T-helper 9 cell (primary cell): ENCODE data around the gene PARD3.

ENCODE experiments used
- DNase-seq: peaks from one replicate; pipeline ENCODE4 v3.0.0-alpha.2; 2020

The PARD3 gene

DNA sequence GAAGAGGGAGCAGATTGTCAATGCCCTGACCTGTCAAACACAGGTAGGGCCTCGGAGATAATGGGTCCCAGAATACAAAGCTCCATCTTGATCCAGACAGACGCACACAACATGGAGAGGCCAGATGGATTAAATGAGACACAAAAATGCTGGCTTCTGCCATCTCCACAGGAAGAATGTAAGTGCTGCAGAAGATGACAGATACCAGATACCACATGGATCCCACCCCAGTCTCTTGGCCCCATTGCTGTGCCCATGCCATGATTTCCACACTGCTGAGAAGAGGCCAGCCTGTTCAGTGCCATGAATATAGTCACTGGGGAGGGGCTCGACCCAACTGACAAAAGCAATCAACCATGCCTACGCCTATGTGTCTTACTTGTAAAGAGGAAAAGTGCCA, 487.9 kb downstream of the PARD3 start:
- DNase-seq = no peak

DNA sequence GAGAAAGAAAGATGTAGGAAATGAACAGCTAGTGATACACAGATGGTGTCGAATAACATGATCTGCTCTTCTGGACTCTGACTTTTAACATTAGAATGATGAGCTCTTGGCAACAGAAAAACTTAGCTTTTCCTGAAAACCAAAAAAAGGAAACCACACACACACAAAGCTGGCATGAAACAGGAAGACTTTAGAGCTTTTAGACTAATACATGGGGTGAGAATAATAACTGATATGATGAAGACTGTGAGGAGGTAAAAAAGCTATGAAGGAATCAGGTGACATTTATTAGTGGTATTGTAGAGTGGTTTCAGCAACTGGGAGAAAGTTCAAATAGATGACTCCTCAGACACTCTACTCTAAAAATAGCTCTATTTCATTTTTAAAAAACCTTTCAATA, 491.9 kb downstream of the PARD3 start:
- DNase-seq = no peak

GRCh38 chr10:34320265-34320664, 494.8 kb downstream of the PARD3 start:
- DNase-seq = no peak

DNA sequence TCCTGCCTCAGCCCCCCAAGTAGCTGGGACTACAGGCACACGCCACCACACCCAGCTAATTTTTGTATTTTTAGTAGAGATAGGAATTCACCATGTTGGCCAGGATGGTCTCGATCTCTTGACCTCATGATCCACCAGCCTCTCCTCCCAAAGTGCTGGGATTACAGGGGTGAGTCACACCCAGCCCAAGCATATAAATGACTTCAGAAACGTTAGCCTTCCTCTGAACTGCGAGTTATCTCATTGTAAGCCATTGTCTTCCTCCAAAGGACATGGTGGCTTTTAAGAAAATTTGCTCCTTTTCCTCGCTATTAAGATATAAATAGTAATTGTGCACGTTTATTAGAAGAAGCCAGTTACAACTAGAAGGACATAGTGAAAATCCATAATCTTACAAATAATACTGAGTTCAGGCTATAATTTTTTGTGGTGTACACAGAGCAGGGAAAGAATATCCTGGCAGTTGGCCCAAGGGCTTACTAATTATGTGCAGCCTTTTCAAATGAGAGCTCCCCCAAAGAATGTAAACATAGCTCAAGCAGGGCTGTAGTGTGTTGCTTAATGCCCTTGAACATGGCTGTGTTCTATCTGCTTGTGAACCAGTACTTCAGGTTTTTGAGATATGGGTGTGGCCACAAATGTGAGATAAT, 495.8 kb downstream of the PARD3 start:
- DNase-seq = no peak

DNA sequence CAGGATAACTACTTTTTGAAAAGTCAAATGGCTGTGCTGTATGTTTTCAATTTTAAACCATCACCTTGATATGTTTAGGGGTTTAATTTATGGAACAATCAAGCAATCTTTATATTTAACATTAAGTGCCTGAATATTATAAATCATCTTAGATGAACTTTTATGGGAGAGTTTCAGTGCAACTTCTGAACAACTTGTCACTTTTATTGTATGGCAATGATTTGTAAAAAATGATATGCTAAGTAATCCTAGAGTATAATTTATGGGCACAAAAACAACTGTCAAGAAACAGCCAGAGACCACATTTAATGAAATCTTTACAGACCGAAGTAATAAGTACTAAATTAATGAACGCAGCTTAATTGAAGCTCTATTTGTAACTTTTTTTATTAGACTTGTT, 498.9 kb downstream of the PARD3 start:
- no peak for DNase-seq

DNA sequence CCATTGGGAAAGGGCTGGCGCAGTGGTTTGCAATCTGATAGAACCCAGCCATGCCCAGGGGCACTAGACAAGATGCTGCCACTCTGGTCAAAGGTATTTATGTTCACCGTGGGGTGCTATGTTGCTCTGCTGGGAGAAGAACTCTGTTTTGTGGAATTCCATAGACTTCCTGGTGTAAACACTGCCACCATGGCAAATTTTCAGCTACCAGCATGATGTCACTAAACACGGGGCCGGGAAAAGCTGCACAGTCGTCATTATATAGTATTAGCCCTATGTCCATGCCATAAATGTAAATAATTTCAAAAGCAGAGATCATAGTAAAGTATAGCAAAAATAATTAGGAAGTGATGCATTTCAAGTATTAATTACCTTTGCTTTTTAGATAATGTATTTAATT, 500.6 kb downstream of the PARD3 start:
- no peak for DNase-seq

DNA sequence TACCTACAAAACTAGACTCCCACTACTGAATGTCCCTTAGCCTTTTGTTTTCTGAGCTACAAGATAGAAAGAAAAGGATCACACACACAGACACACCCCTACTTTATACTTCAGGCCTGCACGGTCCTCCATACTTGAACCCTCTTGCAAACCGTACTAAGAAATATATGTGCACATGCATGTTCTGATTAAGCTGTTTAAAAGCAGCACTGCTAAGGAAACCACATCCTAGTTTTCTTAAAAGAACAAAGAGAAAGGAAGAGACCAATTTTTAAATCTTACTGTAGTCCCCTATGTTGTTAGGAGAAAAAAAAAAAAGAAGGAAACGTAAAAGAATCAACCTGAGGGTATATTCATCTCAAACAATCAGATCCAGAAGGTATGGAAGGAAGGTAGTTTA, 501.2 kb downstream of the PARD3 start:
- no peak for DNase-seq

DNA sequence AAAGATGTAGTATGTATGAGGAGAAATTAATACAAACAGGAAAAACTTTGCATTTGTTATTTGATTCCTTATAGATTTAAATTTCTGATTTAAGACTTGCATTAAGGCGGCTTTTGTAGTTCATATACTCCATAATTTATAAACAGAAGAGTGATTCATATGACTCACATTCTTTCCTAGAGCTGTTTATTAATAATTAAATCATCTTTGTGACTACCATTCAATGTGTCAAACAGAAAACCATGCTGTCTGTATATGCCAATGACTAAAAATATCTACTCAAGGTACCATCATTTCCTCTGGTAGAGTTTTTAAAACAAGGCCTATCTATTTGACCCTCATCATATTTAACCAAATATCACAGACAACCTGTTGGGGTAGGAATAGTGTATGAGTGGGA, 501.7 kb downstream of the PARD3 start:
- no peak for DNase-seq

DNA sequence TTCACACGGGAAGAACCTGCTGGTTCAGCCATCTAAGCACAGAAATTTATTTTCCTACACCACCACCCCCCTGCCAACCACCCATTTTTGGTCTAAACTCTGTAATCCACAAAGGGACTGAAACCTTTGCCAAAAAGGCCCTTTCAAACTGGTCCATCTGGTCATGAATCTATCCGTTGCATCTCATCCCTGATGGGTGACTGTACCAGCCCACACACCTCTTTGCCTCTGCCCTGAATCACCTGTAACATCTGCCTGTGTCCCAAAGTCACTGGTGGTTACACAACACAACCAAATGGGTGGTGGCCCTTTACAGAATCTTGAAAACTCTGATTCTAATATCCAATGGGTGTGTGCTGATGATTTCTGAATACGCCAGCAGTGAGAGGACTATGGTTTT, 503.4 kb downstream of the PARD3 start:
- DNase-seq = no peak

- no peak for DNase-seq
These were observed 504.9 kb downstream of the PARD3 start for GRCh38 chr10:34310234-34310633.

GRCh38 chr10:34305189-34305588, 509.9 kb downstream of the PARD3 start:
- DNase-seq = no peak

DNA sequence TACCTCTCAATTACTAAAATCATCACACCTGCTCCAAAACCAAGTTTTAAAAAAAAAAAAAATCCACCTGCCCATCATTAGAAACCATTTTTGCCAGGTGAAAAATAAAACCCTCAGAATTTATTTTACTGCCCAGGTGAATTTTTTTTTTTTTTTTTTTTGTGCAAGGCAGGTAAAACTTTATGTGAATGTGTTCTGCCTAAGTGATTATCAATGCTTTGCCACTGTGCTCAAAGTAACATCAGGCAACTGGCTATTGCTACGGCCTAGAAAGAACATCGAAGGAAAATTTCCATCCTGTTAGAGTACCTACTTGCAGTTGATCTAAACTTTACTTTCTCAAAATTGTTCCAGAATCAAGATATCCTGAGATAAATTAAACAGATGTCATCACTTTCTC, 512.1 kb downstream of the PARD3 start:
- no peak for DNase-seq

DNA sequence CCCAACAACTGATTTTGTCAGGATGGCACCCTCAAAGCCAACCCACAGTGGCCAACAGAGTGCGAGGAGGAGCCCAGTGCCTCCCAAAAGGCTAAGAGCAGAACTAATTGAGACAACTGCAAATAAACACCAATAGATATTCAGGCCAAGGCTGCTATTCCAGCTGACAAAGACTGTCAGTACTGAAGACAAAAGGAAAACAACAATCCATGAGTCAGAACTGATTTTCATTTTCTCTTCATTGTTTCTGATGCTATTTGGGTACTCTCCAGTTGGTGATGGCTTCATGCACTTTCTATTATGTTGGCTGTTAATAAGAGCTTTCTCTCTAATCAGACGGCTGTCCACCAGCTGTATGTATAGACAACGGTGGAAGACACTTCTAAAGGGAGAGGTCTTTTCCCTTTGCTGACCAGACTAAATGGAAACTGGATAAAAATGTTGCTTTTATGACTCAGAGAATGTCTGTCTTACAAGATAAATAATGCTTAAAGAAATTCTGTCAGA, 515.9 kb downstream of the PARD3 start:
- DNase-seq = no peak

DNA sequence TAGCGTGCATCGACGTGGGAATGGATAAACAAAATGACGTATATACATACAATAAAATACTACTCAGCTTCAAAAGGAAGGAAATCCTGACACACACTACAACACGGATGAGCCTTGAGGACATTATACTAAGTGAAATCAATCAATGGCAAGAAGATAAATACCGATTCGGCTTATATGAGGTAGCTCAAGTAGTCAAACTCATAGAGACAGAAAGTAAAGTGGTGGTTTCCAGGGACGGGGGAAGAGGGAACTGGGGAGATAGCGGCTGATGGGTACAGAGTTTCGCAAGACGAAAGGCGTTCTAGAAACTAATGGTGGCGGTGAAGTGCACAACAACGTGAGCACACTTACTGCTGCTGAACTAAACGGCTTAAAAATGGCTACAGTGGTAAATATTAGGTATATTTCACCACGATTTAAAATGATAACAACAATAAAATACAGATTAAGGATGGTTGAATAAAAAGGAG, 516.7 kb downstream of the PARD3 start:
- DNase-seq = no peak

DNA sequence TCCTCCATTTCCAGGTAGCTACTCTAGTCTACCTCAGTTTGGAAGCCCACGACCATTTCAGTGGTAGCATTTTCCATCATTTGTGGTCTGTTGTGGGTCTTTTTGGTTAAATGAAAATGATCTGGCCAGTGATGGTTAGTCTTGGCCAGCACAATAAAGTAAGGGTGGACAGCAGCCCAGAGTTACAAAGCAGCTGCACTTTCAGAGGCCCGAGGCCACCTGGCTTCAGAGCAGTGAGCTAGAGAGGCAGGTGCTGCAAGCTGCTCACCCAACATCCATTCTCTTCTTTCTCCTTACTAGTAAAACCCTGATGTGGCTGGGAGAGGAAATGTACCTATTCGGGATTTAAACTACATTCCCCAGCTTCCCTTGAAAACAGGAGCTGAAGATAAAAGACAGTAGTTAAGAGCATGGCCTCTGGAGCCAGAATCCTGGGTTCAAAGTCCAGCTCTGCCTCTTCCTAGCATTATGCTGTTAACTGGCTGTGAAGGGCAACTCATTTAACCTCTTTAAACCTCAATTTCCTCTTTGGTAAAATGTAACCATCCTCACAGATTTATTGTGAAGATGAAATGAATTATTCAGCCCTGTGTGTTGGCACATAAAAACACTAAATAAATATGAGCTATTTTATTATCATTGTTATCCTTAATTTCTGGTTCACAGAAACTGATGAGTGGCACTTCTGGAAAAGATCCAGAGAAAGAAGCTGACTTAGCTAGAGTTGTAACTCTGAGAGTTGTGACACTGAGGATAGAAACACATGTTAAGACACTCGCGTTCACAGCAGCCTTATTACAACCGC, 517.4 kb downstream of the PARD3 start:
- no peak for DNase-seq

GRCh38 chr10:34295142-34295548, 520.0 kb downstream of the PARD3 start:
- DNase-seq = no peak

DNA sequence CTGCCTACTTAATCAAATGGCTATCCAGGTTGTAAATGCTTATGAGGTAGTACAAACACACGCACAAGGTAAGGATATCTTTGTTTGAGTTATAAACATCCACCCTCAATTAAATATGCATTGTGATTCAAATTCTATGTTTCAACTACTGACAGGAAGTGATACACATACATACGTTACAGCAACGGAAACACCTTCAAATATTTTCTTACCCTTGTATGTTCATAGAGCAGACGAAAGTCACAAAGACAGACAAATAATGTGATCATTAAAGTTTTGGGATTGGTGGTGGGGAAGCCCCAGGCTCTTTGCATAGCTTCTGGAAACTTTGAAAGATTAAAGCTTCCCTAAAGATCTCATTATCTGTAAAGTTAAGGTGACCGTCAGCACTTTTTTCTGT, 521.0 kb downstream of the PARD3 start:
- DNase-seq = no peak

GRCh38 chr10:34292675-34293074, 522.4 kb downstream of the PARD3 start:
- no peak for DNase-seq

- no peak for DNase-seq
These were observed 522.9 kb downstream of the PARD3 start for GRCh38 chr10:34292194-34292565.

DNA sequence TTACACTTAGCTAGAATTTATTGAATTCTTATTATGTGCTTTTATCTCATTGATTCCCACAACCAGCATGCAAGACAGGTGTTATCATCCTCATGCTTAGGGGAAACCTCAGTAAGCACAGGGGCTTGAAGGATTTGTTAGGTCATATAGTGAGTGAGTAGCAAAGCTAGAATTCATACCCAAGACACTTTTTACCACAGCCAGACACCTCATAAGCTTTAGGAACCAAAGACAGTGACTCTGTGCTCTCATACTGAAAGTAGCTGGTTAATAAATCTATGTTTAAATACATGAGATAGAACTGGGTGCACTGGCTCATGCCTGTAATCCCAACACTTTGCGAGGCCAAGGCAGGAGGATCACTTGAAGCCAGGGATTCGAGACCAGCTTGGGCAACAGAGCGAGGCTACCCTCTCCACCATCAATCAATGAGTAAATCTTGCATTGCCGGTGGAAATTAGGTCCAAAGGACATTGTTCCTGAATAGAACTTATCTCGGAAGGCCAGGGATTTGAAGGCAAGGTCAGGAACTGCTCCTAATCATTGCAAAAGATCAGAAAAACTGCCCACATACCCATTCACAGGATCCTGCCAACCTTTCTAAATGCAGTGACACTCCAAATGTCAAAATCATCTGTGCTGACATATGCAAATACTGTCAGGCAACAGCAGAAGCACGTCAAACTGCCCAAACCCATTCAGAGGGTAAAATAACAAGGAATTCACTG, 523.5 kb downstream of the PARD3 start:
- no peak for DNase-seq

- no peak for DNase-seq
These were observed 524.5 kb downstream of the PARD3 start for GRCh38 chr10:34290412-34291081.

- DNase-seq = no peak
These were observed 526.5 kb downstream of the PARD3 start for GRCh38 chr10:34288634-34289033.

DNA sequence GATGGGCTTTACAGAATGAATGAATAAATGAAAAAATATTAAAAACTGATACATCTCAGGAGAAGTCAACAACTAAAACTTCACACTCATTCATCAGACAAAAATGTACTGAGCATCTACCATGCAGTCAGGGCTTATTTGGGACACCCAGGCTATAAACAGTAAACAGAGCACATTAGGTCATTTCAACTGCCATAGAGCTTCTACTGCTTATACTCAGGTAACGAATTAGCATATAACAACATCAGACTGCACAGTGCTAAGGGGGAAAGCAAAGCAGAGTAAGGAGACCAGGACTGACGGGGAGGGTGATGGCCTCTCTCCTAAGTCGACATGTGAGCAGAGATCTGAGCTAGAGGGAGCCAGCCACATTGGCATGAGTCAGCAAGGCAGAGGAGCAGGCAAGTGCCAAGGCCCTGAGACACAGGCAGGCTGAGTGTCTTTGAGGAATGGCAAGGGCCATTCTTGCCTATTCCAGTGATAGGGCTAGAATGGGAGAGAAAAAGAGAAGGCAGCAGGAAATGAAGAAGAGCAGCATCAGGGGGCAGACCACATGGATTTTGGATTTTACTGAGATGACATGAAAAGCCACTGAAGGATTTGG, 528.9 kb downstream of the PARD3 start:
- DNase-seq = no peak
